Renal pelvis (tissue), 4 donors: ENCODE measurements around the gene RPL10A. TPM values are rescaled to one million over a fixed set of nuclear protein-coding genes. Genes with fewer than 3 reads are reported as not detected.
"Not testable (repeated sequence)": the region's sequence is repeated elsewhere in the genome, so short reads cannot be mapped to it uniquely, and the experiment has no call there.

ENCODE experiments used
- DNase-seq: peaks from one replicate; pipeline ENCODE4 v3.0.0-alpha.2; 2013
- polyA plus RNA-seq, 3 donors: library from polyadenylated mRNA; unstranded; fragments of 120-200 nt; gene quantifications; one replicate each; pipeline ENCODE4 v1.2.1, GENCODE V29; 2013; ENCODE audit not compliant: insufficient read length in 3 of 3

RPL10A gene
- polyA plus RNA-seq, 3 donors, result 1,930 to 2,148 (median 1,961) TPM

- no peak for DNase-seq
These were observed 30.3 kb downstream of the RPL10A start for GRCh38 chr6:35498422-35499067.

GRCh38 chr6:35499372-35499771 lies 31.2 kb downstream of the RPL10A start:
- no peak for DNase-seq

GRCh38 chr6:35500782-35501181 lies 32.6 kb downstream of the RPL10A start:
- DNase-seq, result no peak

GRCh38 chr6:35501784-35502183 lies 33.6 kb downstream of the RPL10A start:
- no peak for DNase-seq

- DNase-seq, result no peak
These were observed 35.3 kb downstream of the RPL10A start for GRCh38 chr6:35503534-35503933.

- no peak for DNase-seq
These were observed 37.8 kb downstream of the RPL10A start for GRCh38 chr6:35505999-35506412.

GRCh38 chr6:35506536-35506935 lies 38.3 kb downstream of the RPL10A start:
- no peak for DNase-seq

- no peak for DNase-seq
These were observed 39.0 kb downstream of the RPL10A start for GRCh38 chr6:35507221-35507620.

- no peak for DNase-seq
These were observed 39.8 kb downstream of the RPL10A start for GRCh38 chr6:35508027-35508426.

GRCh38 chr6:35508542-35508941 lies 40.3 kb downstream of the RPL10A start:
- no peak for DNase-seq

- no peak for DNase-seq
These were observed 42.8 kb downstream of the RPL10A start for GRCh38 chr6:35510916-35511561.

- no peak for DNase-seq
These were observed 43.4 kb downstream of the RPL10A start for GRCh38 chr6:35511562-35511941.

GRCh38 chr6:35512006-35512405 lies 43.8 kb downstream of the RPL10A start:
- DNase-seq, result no peak

- DNase-seq, result no peak
These were observed 44.5 kb downstream of the RPL10A start, which contains the start of gene TULP1 for GRCh38 chr6:35512740-35513139. TULP1 (minus strand) TSS chr6:35512896; CDS start chr6:35512858, 38 bp downstream.

- no peak for DNase-seq
These were observed 46.4 kb downstream of the RPL10A start for GRCh38 chr6:35514587-35514986.

- DNase-seq, result not testable (repeated sequence)
These were observed 47.7 kb downstream of the RPL10A start for GRCh38 chr6:35515939-35516338.

- DNase-seq, result no peak
These were observed 48.5 kb downstream of the RPL10A start for GRCh38 chr6:35516712-35517111.

GRCh38 chr6:35517978-35518377 lies 49.8 kb downstream of the RPL10A start:
- not testable (repeated sequence) for DNase-seq

GRCh38 chr6:35518566-35519312 lies 50.5 kb downstream of the RPL10A start:
- DNase-seq, result no peak

- DNase-seq, result no peak
These were observed 51.3 kb downstream of the RPL10A start for GRCh38 chr6:35519313-35520015.
